IMR-90 (cell line): ENCODE measurements around the gene MYH3. TPM values are rescaled to one million over a fixed set of nuclear protein-coding genes. Genes with fewer than 3 reads are reported as not detected.

Experiments used
- ATAC-seq: fragments of 200-7000 bp; cut with Tn5 transposase; 2 replicates; pipeline ENCODE4 v1.9.1; 2020; ENCODE audit warnings: low read depth, mild to moderate bottlenecking, moderate library complexity
- BruUV-seq: library from RNA; stranded (reverse); fragments of 400-500 nt; replicated peaks from 2 replicates; lab custom pipeline; 2021; lab: Mats Ljungman, UMichigan
- CTCF ChIA-PET: fragments of 300-600 bp; formaldehyde crosslinking; extraction: SDS; loops from one replicate; lab custom pipeline; 2021; ENCODE audit warnings: antibody characterized with exemption; lab: Yijun Ruan, JAX
- POLR2A ChIA-PET: fragments of 300-600 bp; sonication (Branson Sonifier 250); formaldehyde crosslinking; loops from one replicate; lab custom pipeline; 2022; ENCODE audit warnings: antibody characterized with exemption; ENCODE audit not compliant: unreplicated experiment; lab: Charles Lee
- DNase-seq: peaks from one replicate; pipeline ENCODE4 v3.0.0; 2013
- H2AFZ ChIP-seq: replicated peaks from 2 replicates; pipeline ENCODE3; 2013; ENCODE audit warnings: low read length, mild to moderate bottlenecking; ENCODE audit not compliant: poor library complexity
- H2AK5ac ChIP-seq: 2 replicates; pipeline ENCODE4 v1.6.1; 2013; ENCODE audit warnings: low read depth, low read length, inconsistent platforms
- H2AK9ac ChIP-seq: replicated peaks from 2 replicates; pipeline ENCODE3; 2013; ENCODE audit warnings: mild to moderate bottlenecking, low read depth, low read length, moderate library complexity; ENCODE audit not compliant: poor library complexity
- H2BK120ac ChIP-seq: 2 replicates; pipeline ENCODE4 v1.6.1; 2013; ENCODE audit warnings: low read depth, low read length, inconsistent platforms
- H2BK15ac ChIP-seq: 3 replicates; pipeline ENCODE4 v1.6.1; 2013; ENCODE audit warnings: low read depth, low read length, inconsistent platforms
- H2BK20ac ChIP-seq: 2 replicates; pipeline ENCODE4 v1.6.1; 2013; ENCODE audit warnings: low read depth, mild to moderate bottlenecking, inconsistent platforms, low read length, moderate library complexity
- H2BK5ac ChIP-seq: 2 replicates; pipeline ENCODE4 v1.6.1; 2013; ENCODE audit warnings: mild to moderate bottlenecking, low read depth, low read length, inconsistent platforms; ENCODE audit not compliant: poor library complexity, severe bottlenecking
- H3K14ac ChIP-seq: replicated peaks from 2 replicates; pipeline ENCODE4 v1.6.1; 2013; ENCODE audit warnings: low read depth, low read length, inconsistent platforms
- H3K18ac ChIP-seq: 2 replicates; pipeline ENCODE4 v1.6.1; 2013; ENCODE audit warnings: low read depth, low read length, control low read depth
- H3K23ac ChIP-seq: 2 replicates; pipeline ENCODE4 v1.6.1; 2013; ENCODE audit warnings: low read depth, low read length, inconsistent platforms
- H3K27ac ChIP-seq: 2 replicates; pipeline ENCODE4 v1.5.1; 2013; ENCODE audit warnings: mild to moderate bottlenecking, control low read depth, low read length; ENCODE audit not compliant: insufficient read depth
- H3K27me3 ChIP-seq: 2 replicates; pipeline ENCODE4 v1.6.1; 2013; ENCODE audit warnings: low read length; ENCODE audit not compliant: control insufficient read depth, insufficient read depth
- H3K36me3 ChIP-seq: 2 replicates; pipeline ENCODE4 v1.6.1; 2013; ENCODE audit warnings: low read length, mixed read lengths; ENCODE audit not compliant: control insufficient read depth, insufficient read depth
- H3K4ac ChIP-seq: 2 replicates; pipeline ENCODE4 v1.6.1; 2013; ENCODE audit warnings: low read depth, low read length, inconsistent platforms
- H3K4me1 ChIP-seq: 2 replicates; pipeline ENCODE4 v1.6.1; 2013; ENCODE audit warnings: low read length, mixed read lengths; ENCODE audit not compliant: control insufficient read depth, insufficient read depth
- H3K4me2 ChIP-seq: 2 replicates; pipeline ENCODE4 v1.6.1; 2013; ENCODE audit warnings: low read depth, mild to moderate bottlenecking, control low read depth, low read length, moderate library complexity
- H3K4me3 ChIP-seq: 2 replicates; pipeline ENCODE4 v1.5.1; 2013; ENCODE audit warnings: low read depth, mild to moderate bottlenecking, control low read depth, low read length, moderate library complexity; ENCODE audit not compliant: insufficient read depth
- H3K56ac ChIP-seq: 2 replicates; pipeline ENCODE4 v1.6.1; 2013; ENCODE audit warnings: low read length, inconsistent platforms; ENCODE audit not compliant: insufficient read depth; ENCODE audit errors: extremely low read depth
- H3K79me1 ChIP-seq, 2 experiments: 2 replicates each; pipeline ENCODE4 v1.6.1; 2013; ENCODE audit warnings: low read length in 2 of 2, inconsistent platforms in 1 of 2, low read depth in 1 of 2
- H3K9ac ChIP-seq: 2 replicates; pipeline ENCODE4 v1.6.1; 2013; ENCODE audit warnings: low read depth, low read length, control low read depth
- H3K9me1 ChIP-seq: 2 replicates; pipeline ENCODE4 v1.6.1; 2013; ENCODE audit warnings: low read length, inconsistent platforms; ENCODE audit not compliant: insufficient read depth
- H3K9me3 ChIP-seq: 2 replicates; pipeline ENCODE4 v1.6.1; 2013; ENCODE audit warnings: low read length; ENCODE audit not compliant: control insufficient read depth, insufficient read depth
- H4K20me1 ChIP-seq: 2 replicates; pipeline ENCODE4 v1.6.1; 2013; ENCODE audit warnings: low read length, inconsistent platforms; ENCODE audit not compliant: insufficient read depth
- H4K5ac ChIP-seq: 2 replicates; pipeline ENCODE4 v1.6.1; 2013; ENCODE audit warnings: mild to moderate bottlenecking, low read depth, low read length, control low read depth
- H4K8ac ChIP-seq, 2 experiments: 2 replicates each; pipeline ENCODE4 v1.6.1; 2013; ENCODE audit warnings: low read depth in 2 of 2, low read length in 2 of 2, control low read depth in 1 of 2, inconsistent platforms in 1 of 2
- H4K91ac ChIP-seq: 2 replicates; pipeline ENCODE4 v1.6.1; 2013; ENCODE audit warnings: low read depth, low read length, inconsistent platforms; ENCODE audit not compliant: insufficient read depth
- BHLHE40 ChIP-seq: fragments of 150-350 bp; IDR thresholded peaks from 2 replicates; pipeline ENCODE4 v1.6.1; 2016; ENCODE audit warnings: mild to moderate bottlenecking, low read depth, low read length
- CEBPB ChIP-seq: IDR thresholded peaks from 2 replicates; pipeline ENCODE4 v1.6.1; 2012; ENCODE audit warnings: low read depth, low read length, improper control_type of control experiment
- CHD1 ChIP-seq: IDR thresholded peaks from 2 replicates; pipeline ENCODE4 v1.6.1; 2012; ENCODE audit warnings: low read depth, low read length, improper control_type of control experiment
- CTCF ChIP-seq: conservative IDR thresholded peaks from 2 replicates; pipeline ENCODE4 v1.5.1; 2012; ENCODE audit warnings: mild to moderate bottlenecking, low read depth, low read length, improper control_type of control experiment
- FOS ChIP-seq: fragments of 150-350 bp; IDR thresholded peaks from 2 replicates; pipeline ENCODE4 v1.6.1; 2016; ENCODE audit warnings: low read depth, low read length
- MAZ ChIP-seq: IDR thresholded peaks from 2 replicates; pipeline ENCODE4 v1.6.1; 2012; ENCODE audit warnings: low read depth, mild to moderate bottlenecking, low read length, improper control_type of control experiment, moderate library complexity, borderline replicate concordance
- MXI1 ChIP-seq: IDR thresholded peaks from 2 replicates; pipeline ENCODE4 v1.6.1; 2012; ENCODE audit warnings: low read depth, mild to moderate bottlenecking, low read length, moderate library complexity, borderline replicate concordance
- NFE2L2 ChIP-seq: fragments of 150-350 bp; IDR thresholded peaks from 2 replicates; pipeline ENCODE4 v1.6.1; 2016; ENCODE audit warnings: low read depth, mild to moderate bottlenecking, low read length
- POLR2A ChIP-seq: IDR thresholded peaks from 2 replicates; pipeline ENCODE4 v1.6.1; 2012; ENCODE audit warnings: mild to moderate bottlenecking, low read depth, low read length
- RAD21 ChIP-seq: IDR thresholded peaks from 2 replicates; pipeline ENCODE4 v1.6.1; 2012; ENCODE audit warnings: low read length, improper control_type of control experiment
- RCOR1 ChIP-seq: IDR thresholded peaks from 2 replicates; pipeline ENCODE4 v1.6.1; 2012; ENCODE audit warnings: mild to moderate bottlenecking, low read length, improper control_type of control experiment; ENCODE audit not compliant: insufficient replicate concordance
- RFX5 ChIP-seq: IDR thresholded peaks from 2 replicates; pipeline ENCODE4 v1.8.0; 2012; ENCODE audit warnings: low read depth, mild to moderate bottlenecking, low read length, moderate library complexity
- SMC3 ChIP-seq: fragments of 150-350 bp; IDR thresholded peaks from 2 replicates; pipeline ENCODE4 v1.6.1; 2016; ENCODE audit warnings: low read depth, mild to moderate bottlenecking, antibody characterized with exemption, low read length, moderate library complexity
- WGBS, 2 experiments: methylation state at CpG; one replicate each; pipeline versions ENCODE4 v1.1.5 to v1.1.7; 2013; ENCODE audit warnings: missing lambda C conversion rate in 2 of 2; ENCODE audit not compliant: insufficient read length in 1 of 2; ENCODE audit errors: extremely low coverage in 2 of 2; 5-methylcytosine and 5-hydroxymethylcytosine counted together
- dilution Hi-C: fragments of 300-500 bp; cut with HindIII; formaldehyde crosslinking; loops from one replicate; pipeline ENCODE4 v1.14.3; 2018; ENCODE audit warnings: low sequenced_read_pairs; ENCODE audit not compliant: unreplicated experiment
- in situ Hi-C: fragments of 300-500 bp; cut with MboI; formaldehyde crosslinking; loops from 3 replicates; pipeline ENCODE4 v1.14.3; 2019; ENCODE audit warnings: low sequenced_read_pairs, inconsistent platforms, mixed read lengths
- intact Hi-C: fragments of 100-400 bp; cut with micrococcal nuclease; formaldehyde crosslinking; loops from 2 replicates; pipeline ENCODE4 v1.10.0; 2022
- polyA plus RNA-seq, 3 experiments: library from polyadenylated mRNA; depleted of rRNA; stranded (reverse); fragments of >200 nt; gene quantifications; 2 replicates each; pipeline ENCODE4 v1.2.3, GENCODE V29; 2012; ENCODE audit warnings: low replicate concordance in 1 of 3
- total RNA-seq: library from RNA; depleted of rRNA; stranded (reverse); fragments of >200 nt; gene quantifications from 2 replicates; pipeline ENCODE4 v1.2.3, GENCODE V29; 2012
- TF ChIP-seq, protein P1 (sequence below): fragments of 150-350 bp; IDR thresholded peaks from 2 replicates; pipeline ENCODE4 v1.6.1; 2017; ENCODE audit warnings: mild to moderate bottlenecking, antibody characterized with exemption, low read length, low read depth
- TF ChIP-seq, protein P2 (sequence below): fragments of 150-350 bp; IDR thresholded peaks from 2 replicates; pipeline ENCODE4 v1.6.1; 2016; ENCODE audit warnings: low read depth, mild to moderate bottlenecking, low read length, moderate library complexity, borderline replicate concordance

The MYH3 gene
- total and polyA plus RNA-seq, 2 of the 4 experiments (the other 2 are of a cell fraction): 0.54 to 0.63 TPM

GRCh38 chr17:10633738-10634379 is 23.2 kb downstream of the MYH3 start:
- Histone ChIP-seq H3K27ac (no peak overlapping the region), H3K79me1 (no peaks in the 10 kb centered on the region), H2AFZ (no peak overlapping the region), H4K20me1 (no peaks in the 10 kb centered on the region), H2BK20ac (no peak overlapping the region), H2AK5ac (no peak overlapping the region), H3K36me3 (no peaks in the 10 kb centered on the region), H2BK120ac (no peak overlapping the region), H3K4ac (no peak overlapping the region), H3K23ac (no peak overlapping the region), H2BK15ac (no peak overlapping the region), H3K56ac (no peak overlapping the region), H4K8ac (no peak overlapping the region), H3K4me2 (no peak overlapping the region), H3K9me3 (no peaks in the 10 kb centered on the region), H2AK9ac (no peak overlapping the region), H3K4me1 (no peaks in the 10 kb centered on the region), H3K27me3 (no peaks in the 10 kb centered on the region), H4K91ac (no peak overlapping the region), H3K14ac (no peak overlapping the region), H3K4me3 (no peak overlapping the region), H3K9me1 (peaks cover 3% of the 10 kb centered on the region; the same call in 1 of the 2 replicates), H2BK5ac (no peak overlapping the region), H4K5ac (no peak overlapping the region), H3K18ac (no peak overlapping the region), H3K9ac (no peak overlapping the region)
- dilution Hi-C loops: no loop called here
- in situ Hi-C loops: no loop called here
- TF ChIP-seq NFE2L2 (no peak), MXI1 (no peak), CHD1 (no peak), POLR2A (no peak), CEBPB (no peak), BHLHE40 (no peak), MAZ (no peak), RAD21 (no peak), RFX5 (no peak), CTCF (no peak), FOS (no peak), SMC3 (no peak), RCOR1 (no peak)
- TF ChIP-seq, protein P1, sequence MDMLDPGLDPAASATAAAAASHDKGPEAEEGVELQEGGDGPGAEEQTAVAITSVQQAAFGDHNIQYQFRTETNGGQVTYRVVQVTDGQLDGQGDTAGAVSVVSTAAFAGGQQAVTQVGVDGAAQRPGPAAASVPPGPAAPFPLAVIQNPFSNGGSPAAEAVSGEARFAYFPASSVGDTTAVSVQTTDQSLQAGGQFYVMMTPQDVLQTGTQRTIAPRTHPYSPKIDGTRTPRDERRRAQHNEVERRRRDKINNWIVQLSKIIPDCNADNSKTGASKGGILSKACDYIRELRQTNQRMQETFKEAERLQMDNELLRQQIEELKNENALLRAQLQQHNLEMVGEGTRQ: no peak
- TF ChIP-seq, protein P2, sequence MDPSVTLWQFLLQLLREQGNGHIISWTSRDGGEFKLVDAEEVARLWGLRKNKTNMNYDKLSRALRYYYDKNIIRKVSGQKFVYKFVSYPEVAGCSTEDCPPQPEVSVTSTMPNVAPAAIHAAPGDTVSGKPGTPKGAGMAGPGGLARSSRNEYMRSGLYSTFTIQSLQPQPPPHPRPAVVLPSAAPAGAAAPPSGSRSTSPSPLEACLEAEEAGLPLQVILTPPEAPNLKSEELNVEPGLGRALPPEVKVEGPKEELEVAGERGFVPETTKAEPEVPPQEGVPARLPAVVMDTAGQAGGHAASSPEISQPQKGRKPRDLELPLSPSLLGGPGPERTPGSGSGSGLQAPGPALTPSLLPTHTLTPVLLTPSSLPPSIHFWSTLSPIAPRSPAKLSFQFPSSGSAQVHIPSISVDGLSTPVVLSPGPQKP: no peak
- 90% methylated on average over 3 of the region's 15 CpGs; no CpG with 5 or more reads in 1 of the 2 experiments for WGBS, 2 experiments
- intact Hi-C loops: loop anchor here (5.0 kb wide), 1 partner anchor 1303 kb away; no protein-coding TSS in a partner anchor
- ATAC-seq (no peak), DNase-seq (no peak)
- BruUV-seq: no TSS peak
- POLR2A ChIA-PET: no interaction called here
- CTCF ChIA-PET: interaction anchor here (1.0 to 2.1 kb wide), 2 partner anchors 10 to 211 kb away, joined by 3 to 9 read pairs; no protein-coding TSS in a partner anchor
